Measurements from ENCODE around the gene DLL3. TPM values are rescaled to one million over a fixed set of nuclear protein-coding genes. Genes with fewer than 3 reads are reported as not detected.

Gene DLL3
- total RNA-seq, 1 experiment from 2014 or later, result 16.4 TPM

GRCh38 chr19:39498798-39499642, at the start of gene DLL3 (continued):
- TF ChIP-seq RELA (CRISPR knock-in tag; IDR thresholded peaks at IDR 0.05; ENCODE audit: borderline replicate concordance) (no peak), SMAD3 (CRISPR knock-in tag; IDR thresholded peaks at IDR 0.05; ENCODE audit: borderline replicate concordance) (no peak), OVOL2 (CRISPR knock-in tag; IDR thresholded peaks at IDR 0.05; ENCODE audit: borderline replicate concordance) (no peak), ZNF423 (CRISPR knock-in tag; IDR thresholded peaks at IDR 0.05) (peak; percentile 10; the same call in 1 of the 2 replicates), NFATC4 (CRISPR knock-in tag; IDR thresholded peaks at IDR 0.05) (no peak), ZNF425 (CRISPR knock-in tag; conservative IDR thresholded peaks at IDR 0.05) (no peak), CREB1 (CRISPR knock-in tag; IDR thresholded peaks at IDR 0.05) (no peak), NR2C2 (CRISPR knock-in tag; IDR thresholded peaks at IDR 0.05) (no peak), ZNF281 (CRISPR knock-in tag; IDR thresholded peaks at IDR 0.05) (no peak), SMAD4 (CRISPR knock-in tag; IDR thresholded peaks at IDR 0.05) (no peak), EMX1 (CRISPR knock-in tag; IDR thresholded peaks at IDR 0.05) (no peak), HMGXB4 (CRISPR knock-in tag; IDR thresholded peaks at IDR 0.05) (peak; percentile 71; the same call in 1 of the 2 replicates), FOXK1 (CRISPR knock-in tag; IDR thresholded peaks at IDR 0.05) (no peak), PRRX2 (CRISPR knock-in tag; IDR thresholded peaks at IDR 0.05) (no peak), ZMAT4 (CRISPR knock-in tag; IDR thresholded peaks at IDR 0.05) (no peak), ZNF532 (CRISPR knock-in tag; IDR thresholded peaks at IDR 0.05; ENCODE audit: borderline replicate concordance) (no peak), ERG (CRISPR knock-in tag; IDR thresholded peaks at IDR 0.05) (no peak), ELF4 (CRISPR knock-in tag; IDR thresholded peaks at IDR 0.05; ENCODE audit: low read depth) (no peak), ATF6 (CRISPR knock-in tag; IDR thresholded peaks at IDR 0.05) (no peak), GABPB1 (CRISPR knock-in tag; IDR thresholded peaks at IDR 0.05) (no peak)

All from WTC11 (cell line).